K562 (cell line): Measurements from ENCODE around the gene RPH3AL. TPM values are rescaled to one million over a fixed set of nuclear protein-coding genes. Genes with fewer than 3 reads are reported as not detected.

ENCODE experiments used
- ATAC-seq: fragments of 200-7000 bp; cut with Tn5 transposase; 3 replicates; pipeline ENCODE4 v1.9.1; 2020; ENCODE audit warnings: moderate library complexity
- BruUV-seq: library from RNA; stranded (reverse); fragments of 400-500 nt; replicated peaks from 2 replicates; lab custom pipeline; 2021; lab: Mats Ljungman, UMichigan
- CTCF ChIA-PET: fragments of 300-600 bp; formaldehyde crosslinking; extraction: SDS; loops from one replicate; lab custom pipeline; 2021; ENCODE audit warnings: low intra/inter-chr PET ratio; lab: Yijun Ruan, JAX
- POLR2A ChIA-PET: fragments of 300-600, 350-650 bp; sonication (Branson Sonifier 250); formaldehyde crosslinking; extraction: SDS; loops from one replicate; lab custom pipeline; 2021; ENCODE audit warnings: antibody characterized with exemption, inconsistent platforms; lab: Yijun Ruan, JAX
- DNase-seq, 4 experiments: peaks; one replicate each; pipeline versions ENCODE4 v3.0.0 to v3.0.0-alpha.2; 2011 to 2018; ENCODE audit warnings: low spot score in 3 of 4, mixed read lengths in 3 of 4; ENCODE audit errors: extremely low read depth in 1 of 4
- FAIRE-seq: peaks from 2 replicates; lab custom pipeline; 2011; peaks lifted over from hg19 to GRCh38; lab: Jason Lieb, UNC
- H2AFZ ChIP-seq: 2 replicates; pipeline ENCODE4 v1.6.0; 2011; ENCODE audit warnings: low read depth, low read length, control low read depth, inconsistent platforms
- H3K27ac ChIP-seq: fragments of 200-600 bp; 3 replicates; pipeline ENCODE4 v1.8.0; 2011; ENCODE audit warnings: low read depth, mild to moderate bottlenecking, control low read depth, inconsistent platforms, low read length, moderate library complexity, mixed read lengths; ENCODE audit errors: extremely low read depth
- H3K27me3 ChIP-seq, 2 experiments: fragments of 300-600 bp in 1 of 2; 2 replicates in 1 of 2; 3 replicates in 1 of 2; pipeline versions ENCODE4 v1.6.0 to v1.8.0; 2011; ENCODE audit warnings: inconsistent platforms in 2 of 2, low read length in 2 of 2, mild to moderate bottlenecking in 1 of 2, mixed read lengths in 1 of 2, moderate library complexity in 1 of 2; ENCODE audit not compliant: control insufficient read depth in 2 of 2, insufficient read depth in 2 of 2
- H3K36me3 ChIP-seq: fragments of 300-600 bp; 3 replicates; pipeline ENCODE4 v1.8.0; 2011; ENCODE audit warnings: mild to moderate bottlenecking, low read length, inconsistent platforms; ENCODE audit not compliant: control insufficient read depth, insufficient read depth
- H3K4me1 ChIP-seq, 2 experiments: fragments of 200-600 bp in 1 of 2; replicated peaks in 1 of 2; 2 replicates in 1 of 2; 3 replicates in 1 of 2; pipeline versions ENCODE4 v1.5.1 to v1.8.0; 2011; ENCODE audit warnings: inconsistent platforms in 2 of 2, low read length in 2 of 2, mild to moderate bottlenecking in 1 of 2, mixed read lengths in 1 of 2, moderate library complexity in 1 of 2; ENCODE audit not compliant: control insufficient read depth in 2 of 2, insufficient read depth in 2 of 2
- H3K4me2 ChIP-seq: 2 replicates; pipeline ENCODE4 v1.6.1; 2011; ENCODE audit warnings: low read length, control low read depth, inconsistent platforms, mixed read lengths; ENCODE audit not compliant: insufficient read depth
- H3K4me3 ChIP-seq: fragments of 200-600 bp; sonication (generic), shearing (Covaris generic); 2 replicates; pipeline ENCODE4 v1.5.1; 2016; ENCODE audit warnings: control low read depth, inconsistent platforms
- H3K79me2 ChIP-seq: fragments of 200-600 bp; 3 replicates; pipeline ENCODE4 v1.8.0; 2011; ENCODE audit warnings: low read length, inconsistent platforms; ENCODE audit not compliant: control insufficient read depth, insufficient read depth
- H3K9ac ChIP-seq, 2 experiments: 2 replicates each; pipeline versions ENCODE4 v1.6.0 to v1.6.1; 2011; ENCODE audit warnings: low read depth in 2 of 2, low read length in 2 of 2, control low read depth in 1 of 2, inconsistent platforms in 1 of 2, mild to moderate bottlenecking in 1 of 2, mixed read lengths in 1 of 2; ENCODE audit not compliant: insufficient read depth in 1 of 2
- H3K9me1 ChIP-seq: one replicate; pipeline ENCODE4 v1.6.0; 2011; ENCODE audit warnings: inconsistent platforms, mild to moderate bottlenecking, low read length, moderate library complexity; ENCODE audit not compliant: control insufficient read depth, insufficient read depth
- H3K9me3 ChIP-seq: replicated peaks from 2 replicates; pipeline ENCODE4 v1.5.1; 2011; ENCODE audit warnings: low read depth, low read length, inconsistent platforms; ENCODE audit not compliant: control insufficient read depth, insufficient read depth
- H4K20me1 ChIP-seq: replicated peaks from 2 replicates; pipeline ENCODE4 v1.6.1; 2011; ENCODE audit warnings: low read length, inconsistent platforms, mixed read lengths; ENCODE audit not compliant: control insufficient read depth, insufficient read depth
- ARID3B ChIP-seq: fragments of 250-450 bp; sonication (Bioruptor Pico); IDR thresholded peaks from 2 replicates; pipeline ENCODE4 v1.4.0; 2020; ENCODE audit warnings: borderline replicate concordance
- BHLHE40 ChIP-seq: IDR thresholded peaks from 2 replicates; pipeline ENCODE4 v1.6.1; 2011; ENCODE audit warnings: low read length, improper control_type of control experiment
- C11orf30 ChIP-seq: fragments of 450-650 bp; IDR thresholded peaks from 2 replicates; pipeline ENCODE4 v1.6.1; 2016; ENCODE audit warnings: low read depth, mild to moderate bottlenecking
- FOXK1 ChIP-seq: sonication (generic); formaldehyde crosslinking; IDR thresholded peaks from 2 replicates; pipeline ENCODE4 v1.8.0; 2022; ENCODE audit warnings: missing genetic modification reagents, mild to moderate bottlenecking, borderline replicate concordance
- GTF2A2 ChIP-seq: IDR thresholded peaks from 2 replicates; pipeline ENCODE4 v1.6.1; 2016; ENCODE audit warnings: mild to moderate bottlenecking, missing genetic modification characterization, missing compliant biosample characterization
- MAFK ChIP-seq: IDR thresholded peaks from 2 replicates; pipeline ENCODE4 v1.6.1; 2011; ENCODE audit warnings: low read length, improper control_type of control experiment
- MECOM ChIP-seq: fragments of 250-450 bp; sonication (Bioruptor Pico); IDR thresholded peaks from 2 replicates; pipeline ENCODE4 v1.8.0; 2022; ENCODE audit warnings: inconsistent platforms
- RNF2 ChIP-seq: sonication (generic); IDR thresholded peaks from 2 replicates; pipeline ENCODE4 v1.6.1; 2016
- SP1 ChIP-seq: sonication (generic); formaldehyde crosslinking; IDR thresholded peaks from 2 replicates; pipeline ENCODE4 v1.8.1; 2022; ENCODE audit warnings: mild to moderate bottlenecking, missing genetic modification reagents
- TAF7 ChIP-seq: fragments of 450-650 bp; IDR thresholded peaks from 2 replicates; pipeline ENCODE4 v1.6.1; 2016; ENCODE audit warnings: missing genetic modification characterization, missing compliant biosample characterization
- TARDBP ChIP-seq: fragments of 450-650 bp; IDR thresholded peaks from 2 replicates; pipeline ENCODE4 v1.6.1; 2016
- TBP ChIP-seq: optimal IDR thresholded peaks from 2 replicates; pipeline ENCODE3; 2011; ENCODE audit warnings: low read depth, low read length, improper control_type of control experiment
- ZNF507 ChIP-seq: conservative IDR thresholded peaks from 2 replicates; pipeline ENCODE4 v1.6.1; 2017; ENCODE audit warnings: missing genetic modification characterization, missing compliant biosample characterization
- WGBS: fragments of 100-300 bp; shearing (Covaris generic); methylation state at CpG from one replicate; pipeline ENCODE4 v1.1.6; 2016; ENCODE audit warnings: low coverage, mixed read lengths; ENCODE audit not compliant: insufficient coverage; ENCODE audit errors: missing lambda C conversion rate; 5-methylcytosine and 5-hydroxymethylcytosine counted together
- in situ Hi-C: fragments of 300-500 bp; cut with MboI; formaldehyde crosslinking; loops from 4 replicates; pipeline ENCODE4 v1.15.0; 2018; ENCODE audit warnings: inconsistent platforms, mixed read lengths
- intact Hi-C: fragments of 100-400 bp; cut with micrococcal nuclease; formaldehyde crosslinking; loops from 2 replicates; pipeline ENCODE4 v1.14.2; 2022
- polyA plus RNA-seq, 8 experiments: library from polyadenylated mRNA; depleted of rRNA in 4 of 8; stranded (reverse) in 5 of 8; unstranded in 3 of 8; fragments of >200 nt; fragmentation: Nextera tagmentation in 2 of 8; fragmentation: Illumina TruSeq in 1 of 8; extraction: Ambion mirVana in 2 of 8; extraction: Trizol in 1 of 8; gene quantifications; 2 replicates each; pipeline versions ENCODE4 v1.2.1 to v1.2.3, GENCODE V29; 2011 to 2014; ENCODE audit warnings: inconsistent platforms in 1 of 8, missing spikeins in 1 of 8
- total RNA-seq, 7 experiments: library from RNA; depleted of rRNA in 6 of 7; stranded (reverse); fragments of >200 nt in 6 of 7; fragmentation: Illumina TruSeq in 2 of 7; extraction: Trizol in 2 of 7; gene quantifications; 2 replicates each; pipeline versions ENCODE4 v1.2.1 to v1.2.3, GENCODE V29; 2011 to 2021; ENCODE audit warnings: low replicate concordance in 1 of 7
- TF ChIP-seq, protein P1 (sequence below): fragments of 450-650 bp; IDR thresholded peaks from 2 replicates; pipeline ENCODE4 v1.6.1; 2017; ENCODE audit warnings: antibody characterized with exemption, mild to moderate bottlenecking
- TF ChIP-seq, protein P2 (sequence below): fragments of 450-650 bp; conservative IDR thresholded peaks from 2 replicates; pipeline ENCODE4 v1.6.1; 2016; ENCODE audit warnings: missing genetic modification characterization, low read depth, mild to moderate bottlenecking, missing compliant biosample characterization, moderate library complexity
- TF ChIP-seq, protein P3 (sequence below): fragments of 250-450 bp; sonication (Bioruptor Pico); IDR thresholded peaks from 2 replicates; pipeline ENCODE4 v1.9.0; 2021; ENCODE audit warnings: mild to moderate bottlenecking, inconsistent platforms

The RPH3AL gene
- total and polyA plus RNA-seq, 9 of the 15 experiments (the other 6 are each of a cell fraction or from before 2014, with no cell fraction given) = 0.18 to 1.7 (median 0.39) TPM

DNA sequence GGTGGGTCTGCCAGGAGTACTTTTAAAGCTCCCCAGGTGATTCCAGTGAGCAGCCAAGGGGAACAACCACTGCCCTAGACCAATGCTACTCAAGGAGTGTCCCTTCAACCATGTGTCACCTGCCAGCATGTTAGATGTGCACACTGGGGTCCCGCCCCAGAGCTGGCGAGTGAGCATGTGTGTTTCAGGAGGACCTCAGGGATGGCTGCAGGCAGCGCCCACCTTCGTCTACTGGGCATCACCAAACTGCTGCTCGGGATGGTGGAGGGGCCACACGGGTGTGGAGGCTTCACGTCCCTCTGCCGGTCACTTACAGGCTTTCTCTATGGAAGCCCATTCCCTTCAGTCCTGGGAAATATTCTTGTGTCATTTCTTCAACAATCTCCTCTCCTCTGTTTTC is 142.2 kb downstream of the RPH3AL start:
- POLR2A ChIA-PET = interaction anchor here (1.3 kb wide), 1 partner anchor 10 kb away, joined by 4 read pairs; no protein-coding TSS in a partner anchor
- in situ Hi-C loops = no loop called here
- TF ChIP-seq MAFK (no peak), RNF2 (no peak), TARDBP (no peak), ZNF507 (no peak), FOXK1 (no peak), TBP (no peak), MECOM (CRISPR knock-in tag) (no peak), GTF2A2 (tag) (no peak), ARID3B (no peak), C11orf30 (no peak), TAF7 (no peak), BHLHE40 (no peak), SP1 (CRISPR knock-in tag) (no peak)
- TF ChIP-seq, protein P1, sequence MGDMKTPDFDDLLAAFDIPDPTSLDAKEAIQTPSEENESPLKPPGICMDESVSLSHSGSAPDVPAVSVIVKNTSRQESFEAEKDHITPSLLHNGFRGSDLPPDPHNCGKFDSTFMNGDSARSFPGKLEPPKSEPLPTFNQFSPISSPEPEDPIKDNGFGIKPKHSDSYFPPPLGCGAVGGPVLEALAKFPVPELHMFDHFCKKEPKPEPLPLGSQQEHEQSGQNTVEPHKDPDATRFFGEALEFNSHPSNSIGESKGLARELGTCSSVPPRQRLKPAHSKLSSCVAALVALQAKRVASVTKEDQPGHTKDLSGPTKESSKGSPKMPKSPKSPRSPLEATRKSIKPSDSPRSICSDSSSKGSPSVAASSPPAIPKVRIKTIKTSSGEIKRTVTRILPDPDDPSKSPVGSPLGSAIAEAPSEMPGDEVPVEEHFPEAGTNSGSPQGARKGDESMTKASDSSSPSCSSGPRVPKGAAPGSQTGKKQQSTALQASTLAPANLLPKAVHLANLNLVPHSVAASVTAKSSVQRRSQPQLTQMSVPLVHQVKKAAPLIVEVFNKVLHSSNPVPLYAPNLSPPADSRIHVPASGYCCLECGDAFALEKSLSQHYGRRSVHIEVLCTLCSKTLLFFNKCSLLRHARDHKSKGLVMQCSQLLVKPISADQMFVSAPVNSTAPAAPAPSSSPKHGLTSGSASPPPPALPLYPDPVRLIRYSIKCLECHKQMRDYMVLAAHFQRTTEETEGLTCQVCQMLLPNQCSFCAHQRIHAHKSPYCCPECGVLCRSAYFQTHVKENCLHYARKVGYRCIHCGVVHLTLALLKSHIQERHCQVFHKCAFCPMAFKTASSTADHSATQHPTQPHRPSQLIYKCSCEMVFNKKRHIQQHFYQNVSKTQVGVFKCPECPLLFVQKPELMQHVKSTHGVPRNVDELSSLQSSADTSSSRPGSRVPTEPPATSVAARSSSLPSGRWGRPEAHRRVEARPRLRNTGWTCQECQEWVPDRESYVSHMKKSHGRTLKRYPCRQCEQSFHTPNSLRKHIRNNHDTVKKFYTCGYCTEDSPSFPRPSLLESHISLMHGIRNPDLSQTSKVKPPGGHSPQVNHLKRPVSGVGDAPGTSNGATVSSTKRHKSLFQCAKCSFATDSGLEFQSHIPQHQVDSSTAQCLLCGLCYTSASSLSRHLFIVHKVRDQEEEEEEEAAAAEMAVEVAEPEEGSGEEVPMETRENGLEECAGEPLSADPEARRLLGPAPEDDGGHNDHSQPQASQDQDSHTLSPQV = no peak
- TF ChIP-seq, protein P2, sequence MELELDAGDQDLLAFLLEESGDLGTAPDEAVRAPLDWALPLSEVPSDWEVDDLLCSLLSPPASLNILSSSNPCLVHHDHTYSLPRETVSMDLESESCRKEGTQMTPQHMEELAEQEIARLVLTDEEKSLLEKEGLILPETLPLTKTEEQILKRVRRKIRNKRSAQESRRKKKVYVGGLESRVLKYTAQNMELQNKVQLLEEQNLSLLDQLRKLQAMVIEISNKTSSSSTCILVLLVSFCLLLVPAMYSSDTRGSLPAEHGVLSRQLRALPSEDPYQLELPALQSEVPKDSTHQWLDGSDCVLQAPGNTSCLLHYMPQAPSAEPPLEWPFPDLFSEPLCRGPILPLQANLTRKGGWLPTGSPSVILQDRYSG = no peak
- TF ChIP-seq, protein P3, sequence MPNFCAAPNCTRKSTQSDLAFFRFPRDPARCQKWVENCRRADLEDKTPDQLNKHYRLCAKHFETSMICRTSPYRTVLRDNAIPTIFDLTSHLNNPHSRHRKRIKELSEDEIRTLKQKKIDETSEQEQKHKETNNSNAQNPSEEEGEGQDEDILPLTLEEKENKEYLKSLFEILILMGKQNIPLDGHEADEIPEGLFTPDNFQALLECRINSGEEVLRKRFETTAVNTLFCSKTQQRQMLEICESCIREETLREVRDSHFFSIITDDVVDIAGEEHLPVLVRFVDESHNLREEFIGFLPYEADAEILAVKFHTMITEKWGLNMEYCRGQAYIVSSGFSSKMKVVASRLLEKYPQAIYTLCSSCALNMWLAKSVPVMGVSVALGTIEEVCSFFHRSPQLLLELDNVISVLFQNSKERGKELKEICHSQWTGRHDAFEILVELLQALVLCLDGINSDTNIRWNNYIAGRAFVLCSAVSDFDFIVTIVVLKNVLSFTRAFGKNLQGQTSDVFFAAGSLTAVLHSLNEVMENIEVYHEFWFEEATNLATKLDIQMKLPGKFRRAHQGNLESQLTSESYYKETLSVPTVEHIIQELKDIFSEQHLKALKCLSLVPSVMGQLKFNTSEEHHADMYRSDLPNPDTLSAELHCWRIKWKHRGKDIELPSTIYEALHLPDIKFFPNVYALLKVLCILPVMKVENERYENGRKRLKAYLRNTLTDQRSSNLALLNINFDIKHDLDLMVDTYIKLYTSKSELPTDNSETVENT (CRISPR knock-in tag) = no peak

More for the DNA sequence above, 142.2 kb downstream of the RPH3AL start:
- ATAC-seq = no peak
- H3K27me3 ChIP-seq = peaks cover 3 to 32% of the 10 kb centered on the region in 2 experiments; a peak in 3 of 5 replicates
- peaks cover 0 to 4% of the 10 kb centered on the region in 2 experiments; a peak in 2 of 5 replicates for H3K4me1 ChIP-seq
- H3K9me3 ChIP-seq = no peaks in the 10 kb centered on the region; the same call in 1 of the 2 replicates
- intact Hi-C loops = no loop called here
- H3K79me2 ChIP-seq = no peaks in the 10 kb centered on the region
- no peak overlapping the region for H3K27ac ChIP-seq
- H3K4me3 ChIP-seq = no peak overlapping the region
- BruUV-seq = no TSS peak
- H3K36me3 ChIP-seq = no peaks in the 10 kb centered on the region
- H3K9me1 ChIP-seq = no peaks in the 10 kb centered on the region
- CTCF ChIA-PET = no interaction called here
- no peak overlapping the region for H3K4me2 ChIP-seq
- H2AFZ ChIP-seq = no peak overlapping the region
- no peak for DNase-seq
- H3K9ac ChIP-seq = no peak overlapping the region
- 0% methylated on average over 8 of the region's 8 CpGs for WGBS
- H4K20me1 ChIP-seq = no peaks in the 10 kb centered on the region
- no peak for FAIRE-seq
